HG02973 (cell line): ENCODE data around the gene DNAH3.
"Not testable (repeated sequence)": the region's sequence is repeated elsewhere in the genome, so short reads cannot be mapped to it uniquely, and the experiment has no call there.

Experiments
- ATAC-seq: cut with Tn5 transposase; IDR thresholded peaks from one replicate; pipeline ENCODE4 v1.9.1; 2021; ENCODE audit warnings: moderate library complexity; ENCODE audit not compliant: unreplicated experiment

DNAH3 gene

DNA sequence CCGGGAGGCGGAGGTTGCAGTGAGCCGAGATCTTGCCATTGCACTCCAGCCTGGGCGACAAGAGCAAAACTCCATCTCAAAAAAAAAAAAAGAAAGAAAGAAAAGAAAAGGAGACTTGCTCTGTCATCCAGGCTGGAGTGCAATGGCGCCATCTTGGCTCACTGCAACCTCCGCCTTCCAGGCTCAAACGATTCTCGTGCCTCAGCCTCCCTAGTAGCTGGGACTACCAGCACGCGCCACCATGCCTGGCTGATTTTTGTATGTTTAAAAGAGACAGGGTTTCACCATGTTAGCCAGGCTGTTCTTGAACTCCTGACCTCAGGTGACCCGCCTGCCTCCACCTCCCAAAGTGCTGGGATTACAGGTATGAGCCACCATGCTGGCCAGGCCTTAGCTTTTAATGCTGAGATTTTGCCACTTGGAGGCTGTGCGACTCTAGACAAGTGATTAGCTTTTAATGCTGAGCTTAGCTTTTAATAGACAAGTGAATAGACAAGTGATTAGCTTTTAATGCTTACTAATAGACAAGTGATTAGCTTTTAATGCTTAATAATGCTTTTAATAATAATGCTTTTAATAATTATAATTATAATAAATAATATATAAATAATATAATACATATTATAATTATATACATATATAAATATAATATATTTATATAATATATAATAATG, 17.4 kb upstream of the DNAH3 start:
- ATAC-seq: no peak

DNA sequence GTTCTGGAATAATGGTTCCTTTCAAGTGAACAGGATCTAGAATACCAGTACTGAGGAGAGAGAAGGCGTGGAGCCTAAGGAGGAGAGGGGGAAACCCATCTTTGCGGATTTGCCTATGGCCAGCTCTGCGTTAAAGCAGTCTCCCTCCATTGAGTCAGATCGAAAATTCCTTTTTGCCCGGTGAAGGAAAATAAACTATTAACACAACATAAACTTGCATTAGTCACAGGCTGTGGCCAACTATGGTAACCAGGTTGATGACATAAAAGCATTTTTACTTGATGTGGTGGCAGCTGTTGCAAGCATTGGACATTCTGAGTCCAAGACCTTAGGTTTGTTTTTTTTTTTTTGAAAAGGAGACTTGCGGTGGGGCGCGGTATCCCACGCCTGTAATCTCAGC, 16.7 kb upstream of the DNAH3 start:
- ATAC-seq: no peak

GRCh38 chr16:21166561-21166961, 15.9 kb upstream of the DNAH3 start:
- ATAC-seq: no peak

DNA sequence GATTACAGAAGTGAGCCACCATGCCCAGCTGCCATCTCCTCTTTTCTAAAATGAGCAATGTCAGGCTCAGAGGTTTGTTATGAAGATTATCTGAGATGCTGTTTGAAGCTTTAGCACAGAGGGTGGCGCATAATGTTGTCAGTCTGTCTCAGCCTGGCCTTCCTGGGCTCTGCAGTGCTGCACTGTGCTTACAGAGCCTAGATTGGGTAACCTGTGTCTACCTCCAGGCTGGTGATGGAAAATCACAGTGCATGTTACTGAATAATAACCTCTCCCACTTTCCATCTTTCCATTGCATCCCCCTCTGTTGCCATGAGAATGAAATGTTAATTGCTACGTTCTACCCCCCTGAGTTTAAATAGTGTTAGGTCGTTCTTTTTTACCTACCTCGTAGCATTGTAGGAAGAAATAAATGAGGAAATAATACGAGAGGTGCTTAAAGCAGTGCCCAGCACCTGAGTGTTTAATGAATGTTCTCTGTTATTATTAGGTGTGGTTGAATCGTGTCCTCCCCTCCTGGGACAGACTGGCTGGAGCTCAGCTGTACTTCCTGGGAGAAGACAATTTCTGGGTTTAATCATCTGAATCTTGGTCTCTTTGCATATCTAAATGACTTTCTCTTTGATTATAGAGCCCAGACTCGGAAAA, 14.0 kb upstream of the DNAH3 start:
- ATAC-seq: no peak

- no peak for ATAC-seq
Observed at GRCh38 chr16:21163576-21163975, 12.9 kb upstream of the DNAH3 start.

GRCh38 chr16:21162661-21163151, 12.1 kb upstream of the DNAH3 start:
- no peak for ATAC-seq

- ATAC-seq: no peak
Observed at GRCh38 chr16:21161211-21161610, 10.6 kb upstream of the DNAH3 start.

DNA sequence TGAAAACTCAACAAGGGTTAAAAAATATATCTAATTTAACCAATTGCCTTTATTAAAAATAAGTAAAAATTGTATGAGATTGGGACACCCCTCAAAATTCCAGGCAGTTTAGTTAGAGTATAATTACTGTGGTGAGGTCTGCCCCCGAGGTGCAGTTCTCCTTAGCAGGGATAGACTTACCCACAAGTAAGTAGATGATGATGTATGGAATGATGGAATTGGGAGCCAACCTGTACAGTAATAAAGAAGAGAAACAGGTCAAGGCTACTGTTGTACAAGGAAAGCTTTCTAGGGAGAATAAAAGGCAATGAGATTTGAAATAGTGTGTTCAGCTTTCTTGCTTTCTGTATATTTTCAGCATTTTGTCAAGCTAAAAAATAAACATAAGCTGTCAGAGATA, 9.6 kb upstream of the DNAH3 start:
- ATAC-seq: no peak

DNA sequence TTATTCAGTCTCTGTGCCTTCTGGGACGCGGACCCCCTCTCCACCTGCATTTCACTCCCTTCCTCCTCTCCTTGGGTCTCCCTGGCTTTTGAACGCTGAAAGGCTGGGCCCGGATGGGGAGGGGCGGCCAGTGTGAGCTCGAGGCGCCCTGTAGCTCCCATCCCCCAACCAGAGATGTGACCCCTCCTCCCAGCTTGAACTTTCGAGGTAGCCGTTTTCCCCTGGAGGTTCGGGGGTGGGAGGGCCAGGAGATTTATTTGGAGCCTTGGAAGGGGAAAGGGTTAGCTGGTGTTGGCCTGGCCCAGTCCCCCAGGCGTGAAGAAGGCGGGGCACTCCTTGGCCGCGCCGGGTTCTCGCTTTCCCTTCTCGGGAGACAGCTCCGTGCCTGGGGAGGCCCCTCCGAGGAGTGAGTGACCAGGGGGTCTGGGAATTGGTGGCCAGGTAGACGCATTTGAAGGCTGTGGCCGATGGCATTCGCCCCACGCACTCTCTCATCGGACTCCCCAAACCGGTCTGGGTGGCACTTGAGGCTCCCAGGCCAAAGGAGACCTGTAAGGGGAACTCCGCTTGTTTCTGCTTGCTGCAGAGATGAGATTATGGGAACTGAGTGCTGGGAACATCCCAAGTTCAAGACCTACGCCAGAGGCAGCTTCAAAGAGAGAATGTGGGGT, 8.8 kb upstream of the DNAH3 start:
- no peak for ATAC-seq

DNA sequence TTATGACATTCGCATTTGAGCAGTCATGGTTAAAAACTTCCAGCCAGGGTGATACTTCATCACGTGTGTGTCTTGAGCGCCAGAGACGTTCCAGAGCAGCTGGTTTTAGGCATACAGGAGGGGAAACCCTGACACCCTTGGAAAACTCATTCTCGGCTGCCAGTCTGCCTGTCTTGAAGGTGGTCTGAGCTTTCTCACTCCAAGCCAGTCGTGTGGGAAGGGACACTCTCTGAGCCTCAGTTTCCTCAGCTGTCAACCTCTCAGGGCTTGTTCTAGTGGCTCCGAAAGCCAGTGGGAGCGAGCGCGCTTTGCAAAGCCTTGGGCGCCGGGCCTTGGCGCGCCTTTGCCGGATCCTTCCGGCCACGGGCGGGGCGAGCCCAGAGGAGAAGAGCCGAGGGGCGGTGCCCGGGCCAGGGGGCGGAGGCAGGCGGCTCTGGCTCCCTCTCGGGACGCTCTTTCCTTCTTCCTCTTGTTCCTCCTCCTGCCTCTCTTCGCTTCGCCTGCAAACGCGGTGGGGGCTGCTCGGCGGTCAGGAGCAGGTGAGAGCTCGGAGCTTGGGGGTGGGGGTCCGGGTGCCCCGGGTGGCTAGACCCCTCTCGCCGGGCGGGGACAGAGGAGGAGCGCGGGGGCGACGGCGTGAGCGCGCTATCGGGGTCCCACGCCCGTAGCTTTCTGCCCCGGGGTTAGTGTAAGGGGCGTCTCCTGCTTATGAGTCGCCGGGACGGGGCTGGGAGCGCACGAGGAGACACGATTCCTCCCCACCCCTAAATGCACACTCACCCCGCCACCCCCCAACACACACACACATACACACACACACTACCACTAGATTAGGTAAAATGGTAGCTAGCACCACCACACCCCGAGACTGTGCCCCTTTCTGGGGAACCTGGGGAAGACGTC, 7.8 kb upstream of the DNAH3 start, which contains the start of gene LDAF1:
LDAF1 (plus strand) TSS at position 467 of the 903 bp plus-strand sequence. CDS start 2,509 bp downstream, outside the sequence.
- peak; percentile 81 for ATAC-seq

DNA sequence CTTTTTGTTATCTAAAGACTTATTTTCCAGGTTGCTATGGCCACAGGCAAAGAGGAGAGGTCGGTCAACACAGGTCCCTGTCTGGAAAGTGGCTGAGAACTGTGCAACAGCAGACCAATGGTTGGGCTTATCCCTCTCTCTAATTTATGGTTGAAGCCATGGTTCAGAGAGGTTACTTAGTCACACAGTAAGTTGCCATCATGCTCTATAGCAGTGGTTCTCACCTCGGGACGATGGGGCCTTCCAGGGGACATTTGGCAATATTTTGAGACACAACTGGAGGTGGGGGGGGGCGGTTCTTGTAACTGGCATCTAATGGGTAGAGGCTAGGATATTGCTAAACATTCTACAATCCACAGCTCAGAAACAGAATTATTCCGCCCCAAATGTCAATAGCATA, 7.0 kb upstream of the DNAH3 start:
- ATAC-seq: no peak

DNA sequence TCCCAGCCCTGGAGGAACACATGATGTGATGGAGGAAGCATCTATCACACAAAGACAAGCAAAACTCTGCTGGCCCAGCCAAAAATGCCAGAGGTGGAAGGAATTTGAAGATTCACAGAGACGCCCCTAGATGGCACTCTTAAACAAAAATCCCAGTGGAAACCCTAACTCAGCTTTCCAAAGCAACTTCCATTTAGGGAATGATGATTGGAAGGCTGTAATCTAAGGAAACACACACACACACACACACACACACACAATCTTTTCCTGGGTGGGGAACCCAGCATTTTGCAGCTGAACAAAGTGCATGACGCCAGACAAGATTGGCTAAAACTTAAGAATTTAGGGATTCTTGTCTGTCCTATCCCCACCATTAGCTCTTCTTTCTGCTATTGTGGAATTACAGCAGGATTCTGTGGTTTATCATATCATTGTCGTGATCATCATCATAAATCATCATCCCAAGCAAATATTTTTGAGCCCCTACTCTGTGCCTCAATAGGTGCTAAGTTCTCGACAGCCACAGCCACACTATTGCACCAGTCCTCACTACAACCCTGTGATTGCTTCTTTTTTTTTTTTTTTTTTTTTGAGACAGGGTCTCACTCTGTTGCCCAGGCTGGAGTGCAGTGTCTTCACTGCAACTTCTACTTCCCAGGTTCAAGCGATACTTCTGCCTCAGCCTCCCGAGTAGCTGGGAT, 6.3 kb upstream of the DNAH3 start:
- ATAC-seq: no peak

GRCh38 chr16:21156011-21156410, 5.4 kb upstream of the DNAH3 start:
- not testable (repeated sequence) for ATAC-seq

- ATAC-seq: not testable (repeated sequence)
Observed at GRCh38 chr16:21153124-21153729, 2.6 kb upstream of the DNAH3 start.

- ATAC-seq: not testable (repeated sequence)
Observed at GRCh38 chr16:21152160-21153030, 1.7 kb upstream of the DNAH3 start.

- no peak for ATAC-seq
Observed at GRCh38 chr16:21145738-21146137, 4.9 kb downstream of the DNAH3 start.

DNA sequence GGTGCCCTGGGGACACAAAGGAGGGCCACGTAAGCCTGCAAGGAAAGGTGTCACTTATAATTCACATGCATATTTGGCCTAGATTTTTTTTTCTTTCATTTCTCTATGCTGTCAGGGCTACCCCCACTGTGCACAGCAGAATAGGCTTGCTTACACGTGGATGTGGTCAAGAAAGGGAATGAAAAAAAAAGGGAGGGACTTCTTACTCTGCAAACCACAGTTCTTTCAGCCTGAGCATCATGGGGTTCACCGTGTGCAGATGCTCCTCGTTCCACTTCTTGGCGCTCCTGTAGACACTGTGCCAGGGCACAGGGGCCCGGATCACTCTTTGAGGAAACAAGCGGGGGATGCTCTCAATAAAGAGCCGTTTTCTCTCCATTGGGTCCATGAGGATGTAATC, 16.6 kb downstream of the DNAH3 start:
- no peak for ATAC-seq

GRCh38 chr16:21130811-21131210, 19.8 kb downstream of the DNAH3 start:
- ATAC-seq: no peak

- no peak for ATAC-seq
Observed at GRCh38 chr16:21128991-21129390, 21.7 kb downstream of the DNAH3 start.
